H1 (cell line): ENCODE data around the gene DNAH10. TPM values are rescaled to one million over a fixed set of nuclear protein-coding genes. Genes with fewer than 3 reads are reported as not detected.

Experiments used
- CTCF ChIA-PET: fragments of 300-600 bp; sonication (Branson Sonifier 250); formaldehyde crosslinking; loops from one replicate; lab custom pipeline; 2021; ENCODE audit not compliant: partially characterized antibody; lab: Charles Lee
- POLR2A ChIA-PET: fragments of 300-600 bp; sonication (Branson Sonifier 250); formaldehyde crosslinking; loops from one replicate; lab custom pipeline; 2021; ENCODE audit warnings: inconsistent platforms; ENCODE audit not compliant: partially characterized antibody; lab: Charles Lee
- DNase-seq, 2 experiments: peaks; one replicate each; pipeline versions ENCODE4 v3.0.0 to v3.0.0-alpha.2; 2010 to 2022; ENCODE audit warnings: low spot score in 2 of 2, low read depth in 1 of 2, mixed read lengths in 1 of 2
- FAIRE-seq: peaks from 2 replicates; lab custom pipeline; 2011; peaks lifted over from hg19 to GRCh38; lab: Jason Lieb, UNC
- H2AFZ ChIP-seq: 2 replicates; pipeline ENCODE4 v1.8.1; 2012; ENCODE audit warnings: low read length, inconsistent platforms
- H2AK5ac ChIP-seq: 2 replicates; pipeline ENCODE4 v1.6.1; 2013; ENCODE audit warnings: low read depth, low read length
- H2BK120ac ChIP-seq: replicated peaks from 2 replicates; pipeline ENCODE3; 2013; ENCODE audit warnings: low read depth, low read length, inconsistent platforms
- H2BK12ac ChIP-seq: 2 replicates; pipeline ENCODE4 v1.6.1; 2013; ENCODE audit warnings: low read depth, low read length
- H2BK15ac ChIP-seq: 2 replicates; pipeline ENCODE4 v1.6.1; 2013; ENCODE audit warnings: low read length
- H2BK20ac ChIP-seq: 2 replicates; pipeline ENCODE4 v1.6.1; 2013; ENCODE audit warnings: low read length
- H2BK5ac ChIP-seq: 2 replicates; pipeline ENCODE4 v1.6.1; 2013; ENCODE audit warnings: low read depth, low read length
- H3K14ac ChIP-seq: 2 replicates; pipeline ENCODE4 v1.6.1; 2013; ENCODE audit warnings: inconsistent platforms; ENCODE audit not compliant: insufficient read length
- H3K18ac ChIP-seq: 2 replicates; pipeline ENCODE4 v1.6.1; 2013; ENCODE audit warnings: low read length; ENCODE audit errors: extremely low read depth
- H3K23ac ChIP-seq: 2 replicates; pipeline ENCODE4 v1.6.1; 2013; ENCODE audit warnings: inconsistent platforms; ENCODE audit not compliant: insufficient read length
- H3K23me2 ChIP-seq: 2 replicates; pipeline ENCODE4 v1.6.1; 2013; ENCODE audit warnings: low read depth, low read length
- H3K27ac ChIP-seq: 2 replicates; pipeline ENCODE4 v1.6.1; 2011; ENCODE audit warnings: low read depth, low read length, inconsistent platforms
- H3K27me3 ChIP-seq, 4 experiments: replicated peaks in 1 of 4; 1 replicate in 1 of 4; 2 replicates in 3 of 4; pipeline versions ENCODE4 v1.6.1 to v1.8.1; 2011 to 2013; ENCODE audit warnings: low read length in 3 of 4, mild to moderate bottlenecking in 3 of 4, inconsistent platforms in 2 of 4, mixed read lengths in 2 of 4, moderate library complexity in 1 of 4; ENCODE audit not compliant: control insufficient read depth in 3 of 4, insufficient read depth in 3 of 4; ENCODE audit errors: extremely low read depth in 1 of 4
- H3K36me3 ChIP-seq, 4 experiments: 2 replicates each; pipeline versions ENCODE4 v1.6.1 to v1.8.1; 2011 to 2013; ENCODE audit warnings: mild to moderate bottlenecking in 4 of 4, low read length in 3 of 4, moderate library complexity in 2 of 4, control low read depth in 1 of 4, inconsistent platforms in 1 of 4; ENCODE audit not compliant: insufficient read depth in 4 of 4, control insufficient read depth in 2 of 4
- H3K4ac ChIP-seq: replicated peaks from 2 replicates; pipeline ENCODE3; 2013; ENCODE audit warnings: low read length, low read depth, mixed read lengths, inconsistent platforms; ENCODE audit not compliant: insufficient read length
- H3K4me1 ChIP-seq, 4 experiments: replicated peaks in 1 of 4; 1 replicate in 1 of 4; 2 replicates in 3 of 4; pipeline versions ENCODE4 v1.6.1 to v1.8.1; 2011 to 2013; ENCODE audit warnings: low read length in 3 of 4, inconsistent platforms in 2 of 4, mixed read lengths in 1 of 4; ENCODE audit not compliant: insufficient read depth in 4 of 4, control insufficient read depth in 3 of 4
- H3K4me2 ChIP-seq, 2 experiments: 2 replicates each; pipeline versions ENCODE4 v1.6.1 to v1.8.1; 2011 to 2013; ENCODE audit warnings: low read depth in 2 of 2, low read length in 2 of 2, control low read depth in 1 of 2, inconsistent platforms in 1 of 2, mild to moderate bottlenecking in 1 of 2; ENCODE audit not compliant: insufficient read depth in 1 of 2
- H3K4me3 ChIP-seq, 4 experiments: fragments of 200-600, 300-600 bp in 1 of 4; sonication (generic), shearing (Covaris generic), sonication (Bioruptor Twin) in 1 of 4; 2 replicates each; pipeline versions ENCODE4 v1.5.1 to v1.8.1; 2011 to 2016; ENCODE audit warnings: low read length in 4 of 4, low read depth in 3 of 4, control low read depth in 2 of 4, inconsistent platforms in 2 of 4, mild to moderate bottlenecking in 2 of 4, mixed read lengths in 1 of 4, moderate library complexity in 1 of 4; ENCODE audit not compliant: insufficient read depth in 2 of 4; ENCODE audit errors: extremely low read depth in 1 of 4
- H3K56ac ChIP-seq: replicated peaks from 2 replicates; pipeline ENCODE3; 2013; ENCODE audit warnings: low read depth, mild to moderate bottlenecking, mixed read lengths, low read length, inconsistent platforms; ENCODE audit not compliant: insufficient read length
- H3K79me1 ChIP-seq: 2 replicates; pipeline ENCODE4 v1.6.1; 2013; ENCODE audit warnings: low read depth, low read length, control low read depth
- H3K79me2 ChIP-seq, 2 experiments: 2 replicates each; pipeline versions ENCODE4 v1.6.1 to v1.8.1; 2012 to 2013; ENCODE audit warnings: low read length in 2 of 2, mild to moderate bottlenecking in 2 of 2, inconsistent platforms in 1 of 2; ENCODE audit not compliant: insufficient read depth in 2 of 2, control insufficient read depth in 1 of 2
- H3K9ac ChIP-seq, 4 experiments: replicated peaks in 1 of 4; 1 replicate in 1 of 4; 2 replicates in 3 of 4; pipeline versions ENCODE4 v1.6.1 to v1.8.1; 2011 to 2013; ENCODE audit warnings: low read depth in 3 of 4, low read length in 3 of 4, control low read depth in 2 of 4, mild to moderate bottlenecking in 2 of 4, moderate library complexity in 2 of 4, inconsistent platforms in 1 of 4; ENCODE audit errors: extremely low read depth in 1 of 4
- H3K9me3 ChIP-seq, 2 experiments: 2 replicates each; pipeline versions ENCODE4 v1.6.1 to v1.8.1; 2012 to 2013; ENCODE audit warnings: mild to moderate bottlenecking in 2 of 2, moderate library complexity in 2 of 2, control low read depth in 1 of 2, inconsistent platforms in 1 of 2, low read depth in 1 of 2, low read length in 1 of 2, mixed read lengths in 1 of 2; ENCODE audit not compliant: insufficient read depth in 2 of 2
- H4K20me1 ChIP-seq, 2 experiments: replicated peaks in 1 of 2; 2 replicates each; pipeline versions ENCODE3 to v1.8.1; 2011 to 2013; ENCODE audit warnings: inconsistent platforms in 2 of 2, low read length in 2 of 2, mild to moderate bottlenecking in 1 of 2; ENCODE audit not compliant: insufficient read depth in 2 of 2, control insufficient read depth in 1 of 2
- H4K5ac ChIP-seq: 2 replicates; pipeline ENCODE4 v1.6.1; 2013; ENCODE audit warnings: low read length, low read depth, mixed read lengths, inconsistent platforms; ENCODE audit not compliant: insufficient read length
- H4K8ac ChIP-seq: 2 replicates; pipeline ENCODE4 v1.8.0; 2013; ENCODE audit warnings: mild to moderate bottlenecking, moderate library complexity, low read length, inconsistent platforms; ENCODE audit not compliant: insufficient read depth; ENCODE audit errors: extremely low read depth
- H4K91ac ChIP-seq: replicated peaks from 2 replicates; pipeline ENCODE3; 2013; ENCODE audit warnings: low read length, mixed read lengths, inconsistent platforms; ENCODE audit not compliant: insufficient read length
- BACH1 ChIP-seq: IDR thresholded peaks from 2 replicates; pipeline ENCODE4 v1.6.1; 2012; ENCODE audit warnings: low read length, improper control_type of control experiment
- GTF2F1 ChIP-seq: IDR thresholded peaks from 2 replicates; pipeline ENCODE4 v1.6.1; 2012; ENCODE audit warnings: low read depth, low read length, improper control_type of control experiment, borderline replicate concordance
- PHF8 ChIP-seq: fragments of 200-600 bp; sonication (generic); conservative IDR thresholded peaks from 2 replicates; pipeline ENCODE4 v1.7.1; 2012; ENCODE audit warnings: low read depth, mild to moderate bottlenecking, inconsistent platforms, low read length, moderate library complexity
- RBBP5 ChIP-seq: IDR thresholded peaks from 2 replicates; pipeline ENCODE4 v1.7.1; 2012; ENCODE audit warnings: low read depth, mild to moderate bottlenecking, inconsistent platforms, low read length, moderate library complexity, borderline replicate concordance
- SAP30 ChIP-seq: fragments of 300-600 bp; sonication (generic); IDR thresholded peaks from 2 replicates; pipeline ENCODE4 v1.7.1; 2012; ENCODE audit warnings: low read length, moderate library complexity, mild to moderate bottlenecking, inconsistent platforms; ENCODE audit not compliant: insufficient read depth, insufficient replicate concordance
- SP2 ChIP-seq: IDR thresholded peaks from 2 replicates; pipeline ENCODE4 v1.6.1; 2012; ENCODE audit warnings: mild to moderate bottlenecking, low read length, inconsistent platforms
- SUZ12 ChIP-seq: fragments of 200-600 bp; sonication (generic); IDR thresholded peaks from 2 replicates; pipeline ENCODE4 v1.6.1; 2012; ENCODE audit warnings: mild to moderate bottlenecking, inconsistent platforms, low read length, moderate library complexity, mixed read lengths
- whole genome bisulfite sequencing, 2 experiments: shearing (Covaris generic) in 1 of 2; methylation state at CpG; one replicate each; pipeline versions ENCODE4 v1.1.6 to v1.1.7; 2013 to 2015; ENCODE audit warnings: low lambda C conversion rate in 2 of 2, mixed read lengths in 2 of 2, inconsistent platforms in 1 of 2, low coverage in 1 of 2, missing lambda C conversion rate in 1 of 2; ENCODE audit not compliant: insufficient replicate concordance in 2 of 2, insufficient coverage in 1 of 2, insufficient read length in 1 of 2; ENCODE audit errors: extremely low coverage in 1 of 2, missing lambda C conversion rate in 1 of 2; 5-methylcytosine and 5-hydroxymethylcytosine counted together
- polyA plus RNA-seq, 7 experiments: library from polyadenylated mRNA; depleted of rRNA in 3 of 7; stranded (reverse) in 5 of 7; unstranded in 2 of 7; fragments of >200 nt in 5 of 7; fragments of 200-250 nt in 2 of 7; gene quantifications; 1 replicate in 5 of 7; 2 replicates in 1 of 7; 4 replicates in 1 of 7; pipeline versions ENCODE4 v1.2.1 to v1.2.3, GENCODE V29; 2011 to 2013; ENCODE audit warnings: missing spikeins in 2 of 7, mixed read lengths in 2 of 7
- total RNA-seq: library from RNA; stranded (reverse); fragmentation: NEBNext Ultra II Directional; extraction: Animal tissue kit (Norgen Biotek cat#: 25700); gene quantifications from 2 replicates; pipeline ENCODE4 v1.2.1, GENCODE V29; 2021

Gene DNAH10
- total and polyA plus RNA-seq, 2 of the 8 experiments (the other 6 are each of a cell fraction or from before 2014, with no cell fraction given) = 0.02 to 0.24 TPM

DNA sequence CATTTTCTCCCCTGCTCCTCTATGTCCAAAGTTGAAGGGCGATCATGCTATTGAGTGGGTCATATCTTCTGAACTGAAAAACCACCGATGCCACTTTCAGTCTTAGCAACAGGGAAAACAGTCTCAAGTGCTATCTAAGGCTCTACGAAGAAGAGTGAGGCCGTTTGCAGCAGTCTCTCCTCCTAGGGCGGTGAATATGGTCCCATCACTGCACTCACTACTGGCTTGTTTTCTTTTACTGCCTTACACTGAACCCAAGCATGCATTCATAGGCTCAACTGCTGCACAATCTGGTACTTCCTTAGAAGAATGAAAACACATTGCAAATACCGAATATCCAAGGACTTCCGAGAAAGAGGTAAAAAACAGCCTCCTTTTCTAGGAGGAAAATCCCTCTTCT, 92.1 kb downstream of the DNAH10 start:
- no peaks in the 10 kb centered on the region for H3K79me2 ChIP-seq
- no peaks in the 10 kb centered on the region for H3K9me3 ChIP-seq
- no peaks in the 10 kb centered on the region for H3K27me3 ChIP-seq
- H4K8ac ChIP-seq = no peak overlapping the region
- H3K23me2 ChIP-seq = no peaks in the 10 kb centered on the region
- no peak for TF ChIP-seq PHF8
- no peak for TF ChIP-seq SUZ12
- no peak for TF ChIP-seq SAP30
- no peak for TF ChIP-seq BACH1
- TF ChIP-seq SP2 = no peak
- TF ChIP-seq GTF2F1 = no peak
- no peak for TF ChIP-seq RBBP5
- no peaks in the 10 kb centered on the region for H3K79me1 ChIP-seq
- no peak overlapping the region for H2BK5ac ChIP-seq
- FAIRE-seq = no peak
- no peak overlapping the region for H3K27ac ChIP-seq
- CTCF ChIA-PET = interaction anchor here (0.6 to 1.2 kb wide), 2 partner anchors 10 to 73 kb away, joined by 3 to 4 read pairs; no protein-coding TSS in a partner anchor
- H3K14ac ChIP-seq = no peak overlapping the region
- H3K23ac ChIP-seq = no peak overlapping the region
- H4K91ac ChIP-seq = no peak overlapping the region
- no peak overlapping the region for H2BK120ac ChIP-seq
- H3K9ac ChIP-seq = no peak overlapping the region
- no peak for DNase-seq
- H3K4me3 ChIP-seq = no peak overlapping the region
- POLR2A ChIA-PET = no interaction called here
- H4K5ac ChIP-seq = no peak overlapping the region
- no peak overlapping the region for H3K4ac ChIP-seq
- H4K20me1 ChIP-seq = peaks cover 0 to 2% of the 10 kb centered on the region in 2 experiments
- no peak overlapping the region for H3K18ac ChIP-seq
- H3K56ac ChIP-seq = no peak overlapping the region
- H2BK12ac ChIP-seq = no peak overlapping the region
- H2BK20ac ChIP-seq = no peak overlapping the region
- WGBS, 2 experiments = 82% methylated on average over 7 of the region's 7 CpGs; no CpG with 5 or more reads in 1 of the 2 experiments
- no peak overlapping the region for H3K4me2 ChIP-seq
- no peak overlapping the region for H2AFZ ChIP-seq
- H3K36me3 ChIP-seq = no peaks in the 10 kb centered on the region
- H2AK5ac ChIP-seq = no peak overlapping the region
- H2BK15ac ChIP-seq = no peak overlapping the region
- H3K4me1 ChIP-seq = no peaks in the 10 kb centered on the region
